ENCODE measurements around the gene COL6A1. TPM values are rescaled to one million over a fixed set of nuclear protein-coding genes. Genes with fewer than 3 reads are reported as not detected.

COL6A1 gene
- total and polyA plus RNA-seq, 12 donors = 71.9 to 388 (median 143) TPM

- intact Hi-C loops (cut with DNase I) = loop anchor here in 3 of 10 donors (5.0 to 10.0 kb wide), 3 partner anchors 43 to 73 kb away; no protein-coding TSS in a partner anchor
- Histone ChIP-seq H3K4me1 (peaks cover 0 to 49% (median 12%) of the 10 kb centered on the region in 9 donors), H3K4me3 (peak overlapping the region in 9 of 10 donors; percentile 78 to 100 (median 96)), H3K36me3 (peaks cover 0 to 47% (median 35%) of the 10 kb centered on the region in 9 donors), H3K27me3 (peaks cover 0 to 17% (median 0%) of the 10 kb centered on the region in 7 donors), H3K27ac (peak overlapping the region in 9 of 10 donors; percentile 25 to 92 (median 90)), H3K9me3 (no peaks in the 10 kb centered on the region)
- ATAC-seq (peak in 3 of 8 donors; percentile 6 to 21 (median 16)), DNase-seq (peak in 1 of 2 donors; percentile 61)
- TF ChIP-seq CTCF (IDR thresholded peaks at IDR 0.05) = no peak
- 84 to 90% methylated on average over 35 to 38 of the region's 38 CpGs for WGBS, 2 donors
Measured at GRCh38 chr21:45983981-45984551, 2.5 kb downstream of the COL6A1 start.

GRCh38 chr21:45984584-45985095, 3.1 kb downstream of the COL6A1 start:
- Histone ChIP-seq H3K4me3 (peak overlapping the region in 8 of 10 donors; percentile 78 to 100 (median 96)), H3K27ac (peak overlapping the region in 8 of 10 donors; percentile 85 to 92 (median 90)), H3K27me3 (peaks cover 0 to 17% (median 0%) of the 10 kb centered on the region in 7 donors), H3K9me3 (no peaks in the 10 kb centered on the region), H3K4me1 (peaks cover 0 to 53% (median 12%) of the 10 kb centered on the region in 9 donors), H3K36me3 (peaks cover 0 to 53% (median 41%) of the 10 kb centered on the region in 9 donors)
- intact Hi-C loops (cut with DNase I) = loop anchor here in 3 of 10 donors (5.0 to 10.0 kb wide), 3 partner anchors 43 to 73 kb away; no protein-coding TSS in a partner anchor
- TF ChIP-seq CTCF (IDR thresholded peaks at IDR 0.05) = no peak
- ATAC-seq (no peak), DNase-seq (no peak)
- WGBS, 2 donors = 70 to 75% methylated on average over 3 of the region's 3 CpGs

- intact Hi-C loops (cut with DNase I) = loop anchor here in 1 of 10 donors (10.0 kb wide), 1 partner anchor 59 kb away; no protein-coding TSS in a partner anchor
- Histone ChIP-seq H3K27ac (peak overlapping the region in 7 of 10 donors; percentile 9 to 90 (median 49)), H3K27me3 (peaks cover 0 to 17% (median 0%) of the 10 kb centered on the region in 7 donors), H3K9me3 (no peaks in the 10 kb centered on the region), H3K4me1 (peaks cover 0 to 49% (median 12%) of the 10 kb centered on the region in 9 donors), H3K36me3 (peaks cover 0 to 63% (median 44%) of the 10 kb centered on the region in 9 donors), H3K4me3 (peak overlapping the region in 4 of 10 donors; percentile 0 to 78 (median 20))
- WGBS, 2 donors = 91% methylated on average over 37 of the region's 37 CpGs
- ATAC-seq = no peak
- no peak for TF ChIP-seq CTCF (IDR thresholded peaks at IDR 0.05)
- peak in 1 of 2 donors; percentile 14 for DNase-seq
Measured at GRCh38 chr21:45985471-45986315, 4.1 kb downstream of the COL6A1 start.

Data from heart right ventricle (tissue), 16 donors.